Astrocyte (in vitro differentiated cells and primary cell): ENCODE data around the gene NINJ1. TPM values are rescaled to one million over a fixed set of nuclear protein-coding genes. Genes with fewer than 3 reads are reported as not detected.

Source experiments
- DNase-seq: peaks from one replicate; pipeline ENCODE4 v3.0.0-alpha.2; 2010; ENCODE audit warnings: low read depth
- FAIRE-seq: peaks from 2 replicates; lab custom pipeline; 2011; peaks lifted over from hg19 to GRCh38; lab: Jason Lieb, UNC
- H2AFZ ChIP-seq: 2 replicates; pipeline ENCODE4 v1.6.0; 2012; ENCODE audit warnings: low read depth, low read length, inconsistent platforms
- H3K27ac ChIP-seq: 2 replicates; pipeline ENCODE4 v1.5.1; 2011; ENCODE audit warnings: low read depth, low read length, inconsistent platforms
- H3K27me3 ChIP-seq: 2 replicates; pipeline ENCODE4 v1.6.0; 2011; ENCODE audit warnings: low read length, inconsistent platforms; ENCODE audit not compliant: insufficient read depth
- H3K36me3 ChIP-seq: 2 replicates; pipeline ENCODE4 v1.5.1; 2011; ENCODE audit warnings: low read length, inconsistent platforms; ENCODE audit not compliant: insufficient read depth
- H3K4me1 ChIP-seq: 2 replicates; pipeline ENCODE4 v1.5.1; 2011; ENCODE audit warnings: low read length, inconsistent platforms; ENCODE audit not compliant: insufficient read depth
- H3K4me2 ChIP-seq: 2 replicates; pipeline ENCODE4 v1.6.0; 2012; ENCODE audit warnings: low read length, inconsistent platforms
- H3K4me3 ChIP-seq: 2 replicates; pipeline ENCODE4 v1.5.1; 2011; ENCODE audit warnings: low read depth, mild to moderate bottlenecking, low read length, inconsistent platforms; ENCODE audit not compliant: insufficient read depth
- H3K79me2 ChIP-seq: 2 replicates; pipeline ENCODE4 v1.6.0; 2012; ENCODE audit warnings: mild to moderate bottlenecking, low read length, inconsistent platforms; ENCODE audit not compliant: insufficient read depth
- H3K9ac ChIP-seq: 2 replicates; pipeline ENCODE4 v1.6.0; 2012; ENCODE audit warnings: mild to moderate bottlenecking, low read length, inconsistent platforms
- H3K9me3 ChIP-seq: 2 replicates; pipeline ENCODE4 v1.5.1; 2012; ENCODE audit warnings: low read depth, mild to moderate bottlenecking, low read length, inconsistent platforms; ENCODE audit not compliant: insufficient read depth
- H4K20me1 ChIP-seq: 2 replicates; pipeline ENCODE4 v1.6.0; 2012; ENCODE audit warnings: low read length, inconsistent platforms; ENCODE audit not compliant: insufficient read depth
- H3K27ac Mint-ChIP-seq: one replicate; pipeline ENCODE4 v1.8.0; 2021; ENCODE audit warnings: mild to moderate bottlenecking, mixed read lengths; ENCODE audit not compliant: unreplicated experiment
- H3K27me3 Mint-ChIP-seq: one replicate; pipeline ENCODE4 v1.8.0; 2021; ENCODE audit warnings: low read depth, mixed read lengths; ENCODE audit not compliant: unreplicated experiment
- H3K36me3 Mint-ChIP-seq: one replicate; pipeline ENCODE4 v1.8.0; 2021; ENCODE audit warnings: low read depth, mixed read lengths; ENCODE audit not compliant: unreplicated experiment
- H3K4me1 Mint-ChIP-seq: one replicate; pipeline ENCODE4 v1.8.0; 2021; ENCODE audit warnings: low read depth, mixed read lengths; ENCODE audit not compliant: unreplicated experiment
- H3K4me3 Mint-ChIP-seq: one replicate; pipeline ENCODE4 v1.8.0; 2021; ENCODE audit warnings: mild to moderate bottlenecking, moderate library complexity, mixed read lengths; ENCODE audit not compliant: unreplicated experiment
- H3K9me3 Mint-ChIP-seq: one replicate; pipeline ENCODE4 v1.8.0; 2021; ENCODE audit warnings: mild to moderate bottlenecking, mixed read lengths; ENCODE audit not compliant: unreplicated experiment
- CTCF ChIP-seq: IDR thresholded peaks from 2 replicates; pipeline ENCODE4 v1.5.1; 2011; ENCODE audit warnings: low read depth, mild to moderate bottlenecking, inconsistent platforms, low read length, moderate library complexity; ENCODE audit not compliant: insufficient read depth
- EZH2 ChIP-seq: IDR thresholded peaks from 2 replicates; pipeline ENCODE4 v1.6.1; 2012; ENCODE audit warnings: mild to moderate bottlenecking, low read length, inconsistent platforms; ENCODE audit not compliant: insufficient read depth
- total RNA-seq: library from RNA; stranded (reverse); gene quantifications from 2 replicates; pipeline ENCODE4 v1.2.1, GENCODE V29; 2021

The NINJ1 gene
- total RNA-seq, 1 donor from 2014 or later, result 28.3 TPM

DNA sequence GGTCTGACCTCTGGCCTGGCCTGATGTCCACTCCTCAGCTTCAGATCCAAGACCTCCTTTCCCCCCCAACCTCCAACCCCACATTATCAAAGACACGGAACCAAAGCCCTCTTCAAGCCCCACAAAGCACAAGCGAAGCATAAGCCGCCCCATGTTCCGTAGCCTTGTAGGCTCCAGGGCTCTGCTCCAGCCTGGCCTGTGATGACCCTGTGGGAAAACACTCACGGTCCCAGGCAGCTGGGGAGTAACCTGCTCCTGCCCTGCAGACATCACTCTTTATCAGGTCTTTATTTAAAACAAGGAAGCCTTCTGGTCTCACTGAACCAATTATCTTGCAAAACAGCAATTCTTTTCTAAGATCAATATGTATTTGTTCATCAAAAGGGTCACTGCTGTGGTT is 34.5 kb upstream of the NINJ1 start:
- Histone ChIP-seq H4K20me1 (no peaks in the 10 kb centered on the region), H3K27me3 (peaks cover 5% of the 10 kb centered on the region), H3K4me1 (no peaks in the 10 kb centered on the region), H3K36me3 (no peaks in the 10 kb centered on the region), H3K79me2 (no peaks in the 10 kb centered on the region), H3K9me3 (no peaks in the 10 kb centered on the region), H3K9ac (no peak overlapping the region), H2AFZ (no peak overlapping the region), H3K4me2 (no peak overlapping the region), H3K4me3 (no peak overlapping the region), H3K27ac (no peak overlapping the region)
- no peak for TF ChIP-seq CTCF
- no peak for TF ChIP-seq EZH2
- Mint-ChIP-seq H3K27ac (no peak overlapping the region), H3K27me3 (peaks cover 57% of the 10 kb centered on the region), H3K36me3 (no peaks in the 10 kb centered on the region), H3K4me3 (no peak overlapping the region), H3K9me3 (peaks cover 3% of the 10 kb centered on the region), H3K4me1 (no peaks in the 10 kb centered on the region)
- no peak for FAIRE-seq
- no peak for DNase-seq

DNA sequence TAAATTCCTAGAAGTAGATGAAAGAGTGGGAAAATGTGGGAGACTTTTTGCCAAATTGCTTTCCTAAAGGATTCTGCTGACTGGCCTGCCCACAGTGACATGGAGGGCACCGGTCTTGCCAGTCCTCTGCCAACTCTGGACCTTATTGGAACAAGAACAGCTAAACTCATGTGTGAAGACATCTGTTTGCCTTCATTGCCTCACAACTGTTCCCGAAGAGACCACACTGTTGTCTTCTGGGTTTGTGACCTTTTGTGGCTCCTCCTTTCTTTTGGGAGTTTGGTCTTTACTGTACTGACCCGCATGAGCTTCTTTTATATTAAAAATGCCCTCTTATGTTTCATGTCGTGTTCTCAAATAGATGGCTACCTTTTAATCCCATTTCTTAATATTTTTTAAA is 33.8 kb upstream of the NINJ1 start:
- H3K9ac ChIP-seq, result no peak overlapping the region
- H3K27ac Mint-ChIP-seq, result no peak overlapping the region
- no peaks in the 10 kb centered on the region for H3K36me3 ChIP-seq
- H3K27me3 ChIP-seq, result peaks cover 5% of the 10 kb centered on the region
- no peak overlapping the region for H3K4me3 ChIP-seq
- no peaks in the 10 kb centered on the region for H3K9me3 ChIP-seq
- TF ChIP-seq CTCF, result no peak
- no peak for TF ChIP-seq EZH2
- no peaks in the 10 kb centered on the region for H3K4me1 ChIP-seq
- no peaks in the 10 kb centered on the region for H3K79me2 ChIP-seq
- no peak overlapping the region for H3K27ac ChIP-seq
- no peak overlapping the region for H3K4me2 ChIP-seq
- H3K4me3 Mint-ChIP-seq, result no peak overlapping the region
- no peak for FAIRE-seq
- H3K9me3 Mint-ChIP-seq, result peaks cover 3% of the 10 kb centered on the region
- H3K36me3 Mint-ChIP-seq, result no peaks in the 10 kb centered on the region
- H4K20me1 ChIP-seq, result no peaks in the 10 kb centered on the region
- no peaks in the 10 kb centered on the region for H3K4me1 Mint-ChIP-seq
- H3K27me3 Mint-ChIP-seq, result peaks cover 51% of the 10 kb centered on the region
- H2AFZ ChIP-seq, result no peak overlapping the region
- no peak for DNase-seq

- Histone ChIP-seq H3K36me3 (no peaks in the 10 kb centered on the region), H3K4me1 (no peaks in the 10 kb centered on the region), H3K4me3 (no peak overlapping the region), H3K27me3 (peaks cover under 1% of the 10 kb centered on the region), H3K9me3 (no peaks in the 10 kb centered on the region), H4K20me1 (no peaks in the 10 kb centered on the region), H3K27ac (no peak overlapping the region), H2AFZ (no peak overlapping the region), H3K4me2 (no peak overlapping the region), H3K9ac (no peak overlapping the region), H3K79me2 (no peaks in the 10 kb centered on the region)
- Mint-ChIP-seq H3K4me3 (no peak overlapping the region), H3K9me3 (peaks cover 3% of the 10 kb centered on the region), H3K36me3 (no peaks in the 10 kb centered on the region), H3K27me3 (peaks cover 47% of the 10 kb centered on the region), H3K27ac (no peak overlapping the region), H3K4me1 (no peaks in the 10 kb centered on the region)
- TF ChIP-seq CTCF (no peak), EZH2 (no peak)
- FAIRE-seq (no peak), DNase-seq (no peak)
These were observed 33.1 kb upstream of the NINJ1 start for GRCh38 chr9:93167185-93167584.
